ENCODE data around the gene CCZ1B.
"Not testable (repeated sequence)": the region's sequence is repeated elsewhere in the genome, so short reads cannot be mapped to it uniquely, and the experiment has no call there.

DNA sequence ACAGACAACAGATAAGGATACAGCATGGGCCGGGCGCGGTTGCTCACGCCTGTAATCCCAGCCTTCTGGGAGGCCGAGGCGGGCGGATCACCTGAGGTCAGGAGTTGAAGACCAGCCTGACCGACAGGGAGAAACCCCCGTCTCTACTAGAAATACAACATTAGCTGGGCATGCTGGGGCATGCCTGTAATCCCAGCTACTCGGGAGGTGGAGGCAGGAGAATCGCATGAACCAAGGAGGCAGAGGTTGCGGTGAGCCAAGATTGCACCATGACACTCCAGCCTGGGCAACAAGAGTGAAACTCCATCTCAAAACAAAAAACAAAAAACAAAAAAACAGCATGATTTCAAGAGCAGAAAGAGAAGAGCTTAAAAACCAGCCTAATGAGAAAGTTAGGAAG, 38.1 kb upstream of the CCZ1B start:
- TF ChIP-seq ZNF274 (IDR thresholded peaks at IDR 0.05; ENCODE audit: low read depth, low read length); SUZ12 (IDR thresholded peaks at IDR 0.05; ENCODE audit: extremely low read depth, insufficient read depth, insufficient read length): not testable (repeated sequence)

All from NT2/D1 (cell line).